K562 (cell line): Measurements from ENCODE around the gene PRTN3. TPM values are rescaled to one million over a fixed set of nuclear protein-coding genes. Genes with fewer than 3 reads are reported as not detected.

ENCODE experiments used
- CCNT2 ChIP-seq: IDR thresholded peaks from 2 replicates; pipeline ENCODE4 v1.6.1; 2011; ENCODE audit warnings: borderline replicate concordance, low read depth, mild to moderate bottlenecking, moderate library complexity, mixed read lengths, low read length; ENCODE audit not compliant: insufficient read length; ENCODE audit errors: extremely low read depth
- CREM ChIP-seq: IDR thresholded peaks from 2 replicates; pipeline ENCODE4 v1.6.1; 2014; ENCODE audit warnings: antibody characterized with exemption, low read depth
- DIDO1 ChIP-seq: fragments of 450-650 bp; IDR thresholded peaks from 2 replicates; pipeline ENCODE4 v1.6.1; 2016; ENCODE audit warnings: low read depth, missing biosample characterization, missing genetic modification characterization
- E2F5 ChIP-seq: sonication (generic); formaldehyde crosslinking; IDR thresholded peaks from 2 replicates; pipeline ENCODE4 v1.8.0; 2022; ENCODE audit warnings: mild to moderate bottlenecking, missing genetic modification reagents
- EGR1 ChIP-seq: fragments of 450-650 bp; conservative IDR thresholded peaks from 2 replicates; pipeline ENCODE4 v1.6.1; 2017; ENCODE audit warnings: mild to moderate bottlenecking
- ERF ChIP-seq: fragments of 450-650 bp; formaldehyde crosslinking; IDR thresholded peaks from 2 replicates; pipeline ENCODE4 v1.4.0; 2020; ENCODE audit warnings: mild to moderate bottlenecking, mixed read lengths
- FIP1L1 ChIP-seq: fragments of 200-400 bp; formaldehyde crosslinking; IDR thresholded peaks from 2 replicates; pipeline ENCODE4 v1.6.1; 2018; ENCODE audit warnings: mild to moderate bottlenecking, low read depth, low read length; ENCODE audit not compliant: poor library complexity, severe bottlenecking
- GABPB2 ChIP-seq: fragments of 250-450 bp; sonication (Bioruptor Pico); conservative IDR thresholded peaks from 2 replicates; pipeline ENCODE4 v1.5.1; 2021; ENCODE audit warnings: mild to moderate bottlenecking
- GTF2F1 ChIP-seq: IDR thresholded peaks from 2 replicates; pipeline ENCODE4 v1.6.1; 2011; ENCODE audit warnings: low read depth, low read length, improper control_type of control experiment
- HMG20B ChIP-seq: fragments of 250-450 bp; sonication (Bioruptor Pico); IDR thresholded peaks from 2 replicates; pipeline ENCODE4 v1.5.0; 2021; ENCODE audit warnings: mild to moderate bottlenecking
- MITF ChIP-seq: IDR thresholded peaks from 2 replicates; pipeline ENCODE4 v1.6.1; 2014; ENCODE audit warnings: antibody characterized with exemption
- NBN ChIP-seq: fragments of 450-650 bp; IDR thresholded peaks from 2 replicates; pipeline ENCODE4 v1.6.1; 2016; ENCODE audit warnings: low read depth, mild to moderate bottlenecking
- NR0B1 ChIP-seq: fragments of 450-650 bp; IDR thresholded peaks from one replicate; pipeline ENCODE4 v1.6.1; 2018; ENCODE audit warnings: mild to moderate bottlenecking, moderate library complexity; ENCODE audit not compliant: partially characterized antibody
- RBFOX2 ChIP-seq: fragments of 200-400 bp; formaldehyde crosslinking; IDR thresholded peaks from 2 replicates; pipeline ENCODE4 v1.6.1; 2017; ENCODE audit warnings: low read depth, mild to moderate bottlenecking, low read length, moderate library complexity
- SLC30A9 ChIP-seq: fragments of 250-450 bp; sonication (Bioruptor Pico); IDR thresholded peaks from 2 replicates; pipeline ENCODE4 v1.8.0; 2022; ENCODE audit warnings: mild to moderate bottlenecking, moderate library complexity
- SRF ChIP-seq, 2 experiments: fragments of 250-450, 450-650 bp in 1 of 2; sonication (Bioruptor Pico) in 1 of 2; sonication (generic) in 1 of 2; formaldehyde crosslinking; IDR thresholded peaks; 2 replicates each; pipeline versions ENCODE4 v1.5.0 to v1.5.1; 2020 to 2022; ENCODE audit warnings: mild to moderate bottlenecking in 1 of 2, missing genetic modification reagents in 1 of 2
- ZBTB33 ChIP-seq: sonication (generic); formaldehyde crosslinking; IDR thresholded peaks from 2 replicates; pipeline ENCODE4 v1.8.1; 2023; ENCODE audit warnings: mild to moderate bottlenecking, missing genetic modification reagents
- ZBTB9 ChIP-seq: fragments of 450-650 bp; formaldehyde crosslinking; IDR thresholded peaks from 2 replicates; pipeline ENCODE4 v1.4.0; 2020; ENCODE audit warnings: mild to moderate bottlenecking, moderate library complexity
- ZNF586 ChIP-seq: fragments of 450-650 bp; formaldehyde crosslinking; conservative IDR thresholded peaks from 2 replicates; pipeline ENCODE4 v1.4.0; 2020; ENCODE audit warnings: mild to moderate bottlenecking, moderate library complexity
- ZNF699 ChIP-seq: fragments of 250-450 bp; sonication (Bioruptor Pico); IDR thresholded peaks from 2 replicates; pipeline ENCODE4 v1.8.0; 2021; ENCODE audit warnings: mild to moderate bottlenecking, moderate library complexity; ENCODE audit not compliant: insufficient replicate concordance
- polyA plus RNA-seq, 8 experiments: library from polyadenylated mRNA; depleted of rRNA in 4 of 8; stranded (reverse) in 5 of 8; unstranded in 3 of 8; fragments of >200 nt; fragmentation: Nextera tagmentation in 2 of 8; fragmentation: Illumina TruSeq in 1 of 8; extraction: Ambion mirVana in 2 of 8; extraction: Trizol in 1 of 8; gene quantifications; 2 replicates each; pipeline versions ENCODE4 v1.2.1 to v1.2.3, GENCODE V29; 2011 to 2014; ENCODE audit warnings: inconsistent platforms in 1 of 8, missing spikeins in 1 of 8
- total RNA-seq, 7 experiments: library from RNA; depleted of rRNA in 6 of 7; stranded (reverse); fragments of >200 nt in 6 of 7; fragmentation: Illumina TruSeq in 2 of 7; extraction: Trizol in 2 of 7; gene quantifications; 2 replicates each; pipeline versions ENCODE4 v1.2.1 to v1.2.3, GENCODE V29; 2011 to 2021; ENCODE audit warnings: low replicate concordance in 1 of 7

PRTN3 gene
- total and polyA plus RNA-seq, 9 of the 15 experiments (the other 6 are each of a cell fraction or from before 2014, with no cell fraction given) = 0.14 to 0.86 (median 0.43) TPM; not detected in 3

GRCh38 chr19:868458-869244 lies 27.9 kb downstream of the PRTN3 start (continued):
- TF ChIP-seq E2F5 (no peak), EGR1 (no peak), NR0B1 (no peak), DIDO1 (tag) (no peak), FIP1L1 (peak; percentile 24), ZBTB9 (CRISPR knock-in tag) (no peak), CREM (no peak), GABPB2 (CRISPR knock-in tag) (no peak), ERF (CRISPR knock-in tag) (peak; percentile 51; the same call in 1 of the 2 replicates), SLC30A9 (CRISPR knock-in tag) (no peak), MITF (no peak), HMG20B (CRISPR knock-in tag) (no peak), RBFOX2 (peak; percentile 68), SRF (CRISPR knock-in tag; IDR thresholded peaks at IDR 0.05) (no peak), NBN (no peak), CCNT2 (peak; percentile 19), ZBTB33 (CRISPR knock-in tag) (peak; percentile 64), ZNF699 (CRISPR knock-in tag) (no peak), ZNF586 (CRISPR knock-in tag) (no peak), GTF2F1 (no peak)
